H9 (cell line): ENCODE measurements around the gene DBN1. TPM values are rescaled to one million over a fixed set of nuclear protein-coding genes. Genes with fewer than 3 reads are reported as not detected.

Experiments
- DNase-seq: peaks from one replicate; pipeline ENCODE4 v3.0.0-alpha.2; 2017
- H2AFZ ChIP-seq: one replicate; pipeline ENCODE4 v1.6.1; 2013; ENCODE audit warnings: mild to moderate bottlenecking, low read length, control low read depth, moderate library complexity
- H2AK5ac ChIP-seq: 2 replicates; pipeline ENCODE4 v1.6.1; 2013; ENCODE audit warnings: low read length, control low read depth, mixed read lengths; ENCODE audit not compliant: insufficient read length
- H2BK120ac ChIP-seq: one replicate; pipeline ENCODE4 v1.6.1; 2013; ENCODE audit warnings: low read depth, mild to moderate bottlenecking, low read length, control low read depth, inconsistent platforms; ENCODE audit not compliant: poor library complexity, severe bottlenecking
- H2BK12ac ChIP-seq: 2 replicates; pipeline ENCODE4 v1.6.1; 2013; ENCODE audit warnings: low read length, control low read depth, mixed read lengths, low read depth; ENCODE audit not compliant: insufficient read length
- H2BK15ac ChIP-seq: 2 replicates; pipeline ENCODE4 v1.6.1; 2013; ENCODE audit warnings: low read depth, low read length, control low read depth
- H2BK20ac ChIP-seq: one replicate; pipeline ENCODE4 v1.6.1; 2013; ENCODE audit warnings: low read depth, mild to moderate bottlenecking, low read length, control low read depth, inconsistent platforms; ENCODE audit not compliant: poor library complexity, severe bottlenecking
- H2BK5ac ChIP-seq: 2 replicates; pipeline ENCODE4 v1.6.1; 2013; ENCODE audit warnings: low read length, control low read depth, mixed read lengths; ENCODE audit not compliant: insufficient read length
- H3K14ac ChIP-seq: 2 replicates; pipeline ENCODE4 v1.6.1; 2013; ENCODE audit warnings: low read length, control low read depth; ENCODE audit not compliant: insufficient read depth
- H3K18ac ChIP-seq: 2 replicates; pipeline ENCODE4 v1.6.1; 2013; ENCODE audit warnings: low read depth, mild to moderate bottlenecking, mixed read lengths, low read length, control low read depth; ENCODE audit not compliant: insufficient read length
- H3K23ac ChIP-seq: 2 replicates; pipeline ENCODE4 v1.6.1; 2013; ENCODE audit warnings: low read length, control low read depth, mixed read lengths, low read depth; ENCODE audit not compliant: insufficient read length
- H3K23me2 ChIP-seq: 2 replicates; pipeline ENCODE4 v1.6.1; 2013; ENCODE audit warnings: low read depth, mild to moderate bottlenecking, mixed read lengths, low read length, control low read depth; ENCODE audit not compliant: insufficient read length, poor library complexity, severe bottlenecking
- H3K27ac ChIP-seq: 2 replicates; pipeline ENCODE4 v1.5.1; 2013; ENCODE audit warnings: low read length, control low read depth, mixed read lengths, low read depth; ENCODE audit not compliant: insufficient read length
- H3K27me3 ChIP-seq: 2 replicates; pipeline ENCODE4 v1.6.1; 2013; ENCODE audit warnings: low read length, control low read depth, inconsistent platforms; ENCODE audit not compliant: insufficient read depth
- H3K4ac ChIP-seq: 2 replicates; pipeline ENCODE4 v1.6.1; 2013; ENCODE audit warnings: low read depth, mild to moderate bottlenecking, control low read depth, inconsistent platforms, low read length, moderate library complexity
- H3K4me1 ChIP-seq: 2 replicates; pipeline ENCODE4 v1.6.1; 2013; ENCODE audit warnings: low read length, control low read depth, inconsistent platforms; ENCODE audit not compliant: insufficient read depth
- H3K4me2 ChIP-seq: 2 replicates; pipeline ENCODE4 v1.6.1; 2013; ENCODE audit warnings: low read length, control low read depth, mixed read lengths; ENCODE audit not compliant: insufficient read length, insufficient read depth
- H3K56ac ChIP-seq: 2 replicates; pipeline ENCODE4 v1.6.1; 2013; ENCODE audit warnings: low read depth, mild to moderate bottlenecking, mixed read lengths, low read length, control low read depth; ENCODE audit not compliant: insufficient read length
- H3K79me1 ChIP-seq: 2 replicates; pipeline ENCODE4 v1.6.1; 2013; ENCODE audit warnings: low read depth, mild to moderate bottlenecking, moderate library complexity, low read length, control low read depth, inconsistent platforms; ENCODE audit not compliant: insufficient read depth, poor library complexity, severe bottlenecking
- H3K79me2 ChIP-seq: 2 replicates; pipeline ENCODE4 v1.6.1; 2013; ENCODE audit warnings: low read length, control low read depth, inconsistent platforms; ENCODE audit not compliant: insufficient read depth
- H3K9ac ChIP-seq: 2 replicates; pipeline ENCODE4 v1.6.1; 2013; ENCODE audit warnings: low read length, control low read depth, mixed read lengths; ENCODE audit not compliant: insufficient read length; ENCODE audit errors: extremely low read depth
- H3K9me3 ChIP-seq: one replicate; pipeline ENCODE4 v1.6.1; 2013; ENCODE audit warnings: low read depth, low read length, inconsistent platforms; ENCODE audit not compliant: control insufficient read depth
- H3T11ph ChIP-seq: one replicate; pipeline ENCODE4 v1.6.1; 2013; ENCODE audit warnings: mild to moderate bottlenecking, low read length, control low read depth, inconsistent platforms
- H4K20me1 ChIP-seq: one replicate; pipeline ENCODE4 v1.6.1; 2013; ENCODE audit not compliant: control insufficient read depth, insufficient read length, insufficient read depth
- H4K5ac ChIP-seq: 2 replicates; pipeline ENCODE4 v1.6.1; 2013; ENCODE audit warnings: low read depth, mild to moderate bottlenecking, mixed read lengths, low read length, control low read depth; ENCODE audit not compliant: insufficient read length
- H4K8ac ChIP-seq: replicated peaks from 2 replicates; pipeline ENCODE4 v1.6.1; 2013; ENCODE audit warnings: low read length, control low read depth, mixed read lengths, low read depth; ENCODE audit not compliant: insufficient read length
- H4K91ac ChIP-seq: 2 replicates; pipeline ENCODE4 v1.6.1; 2013; ENCODE audit warnings: low read depth, mild to moderate bottlenecking, moderate library complexity, mixed read lengths, low read length, control low read depth; ENCODE audit not compliant: insufficient read length
- H3K27ac Mint-ChIP-seq, 3 experiments: 2 replicates in 2 of 3; 3 replicates in 1 of 3; pipeline ENCODE4 v1.8.0; 2020 to 2021; ENCODE audit warnings: mixed read lengths in 3 of 3, mild to moderate bottlenecking in 1 of 3, moderate library complexity in 1 of 3
- H3K27me3 Mint-ChIP-seq: 2 replicates; pipeline ENCODE4 v1.8.0; 2021; ENCODE audit warnings: low read depth, mild to moderate bottlenecking, moderate library complexity, mixed read lengths
- H3K36me3 Mint-ChIP-seq, 3 experiments: 2 replicates in 2 of 3; 3 replicates in 1 of 3; pipeline ENCODE4 v1.8.0; 2020 to 2021; ENCODE audit warnings: low read depth in 3 of 3, mixed read lengths in 3 of 3; ENCODE audit not compliant: insufficient read depth in 1 of 3
- H3K4me1 Mint-ChIP-seq, 2 experiments: 2 replicates each; pipeline ENCODE4 v1.8.0; 2020; ENCODE audit warnings: mixed read lengths in 2 of 2
- H3K4me3 Mint-ChIP-seq, 2 experiments: 2 replicates in 1 of 2; 3 replicates in 1 of 2; pipeline ENCODE4 v1.8.0; 2020 to 2021; ENCODE audit warnings: mild to moderate bottlenecking in 2 of 2, mixed read lengths in 2 of 2, moderate library complexity in 1 of 2
- H3K9me3 Mint-ChIP-seq, 2 experiments: 2 replicates in 1 of 2; 3 replicates in 1 of 2; pipeline ENCODE4 v1.8.0; 2020; ENCODE audit warnings: mild to moderate bottlenecking in 2 of 2, mixed read lengths in 2 of 2, moderate library complexity in 1 of 2
- WGBS: extraction: QIAGEN DNeasy Blood & Tissue Kit; methylation state at CpG from one replicate; pipeline ENCODE4 v1.1.7; 2013; ENCODE audit warnings: missing lambda C conversion rate, low lambda C conversion rate, mixed read lengths; ENCODE audit not compliant: insufficient read length; ENCODE audit errors: extremely low coverage; 5-methylcytosine and 5-hydroxymethylcytosine counted together
- total RNA-seq: library from RNA; stranded (reverse); gene quantifications from 2 replicates; pipeline ENCODE4 v1.2.1, GENCODE V29; 2021
- TF ChIP-seq, protein P1 (sequence below): fragments of 200-600 bp; sonication (generic); conservative IDR thresholded peaks from 3 replicates; pipeline ENCODE4 v1.8.0; 2021; ENCODE audit warnings: antibody characterized with exemption, mild to moderate bottlenecking

DBN1 gene
- total RNA-seq, 1 experiment from 2014 or later, result 340 TPM

DNA sequence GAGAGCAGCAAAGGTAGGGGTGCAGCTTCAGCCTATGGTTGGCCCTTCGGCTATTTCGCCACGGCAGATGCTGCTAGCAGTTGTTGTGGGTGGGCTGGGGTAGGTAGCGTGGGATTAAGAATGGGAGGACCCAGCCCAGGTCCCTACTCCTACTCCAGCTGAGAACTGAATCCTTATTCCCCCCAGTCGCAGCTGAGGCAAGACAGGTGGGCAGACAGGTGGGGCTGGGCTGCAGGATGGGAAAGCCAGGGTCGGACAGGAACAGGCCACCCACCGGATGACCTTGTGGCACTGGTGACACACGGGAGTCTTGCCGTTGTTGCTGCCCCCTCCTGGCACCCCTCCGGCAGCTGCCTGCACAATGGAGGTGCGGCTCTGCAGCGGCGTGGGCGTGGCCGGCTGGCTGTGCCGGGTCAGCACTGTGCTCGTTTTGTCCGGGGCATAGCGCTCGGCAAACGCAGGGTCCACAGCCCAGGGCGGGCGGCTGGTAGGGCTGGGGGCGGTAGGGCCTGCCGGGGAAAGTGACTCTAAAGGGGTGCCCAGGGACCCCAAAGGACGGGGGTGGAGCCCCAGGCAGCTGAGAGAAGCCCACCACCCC lies 15.8 kb upstream of the DBN1 start:
- Histone ChIP-seq H3K79me1 (no peaks in the 10 kb centered on the region), H2AFZ (no peak overlapping the region), H4K20me1 (no peaks in the 10 kb centered on the region), H3K14ac (no peak overlapping the region), H2BK120ac (no peak overlapping the region), H4K91ac (no peak overlapping the region), H3K4ac (no peak overlapping the region), H3K27me3 (no peaks in the 10 kb centered on the region), H3T11ph (no peak overlapping the region), H2BK12ac (no peak overlapping the region), H2BK20ac (no peak overlapping the region), H2BK15ac (no peak overlapping the region), H2AK5ac (no peak overlapping the region), H3K27ac (no peak overlapping the region), H4K8ac (no peak overlapping the region), H2BK5ac (no peak overlapping the region), H4K5ac (no peak overlapping the region), H3K18ac (no peak overlapping the region), H3K4me1 (no peaks in the 10 kb centered on the region; the same call in 1 of the 2 replicates), H3K4me2 (no peak overlapping the region), H3K9ac (no peak overlapping the region), H3K79me2 (no peaks in the 10 kb centered on the region), H3K56ac (no peak overlapping the region), H3K9me3 (no peaks in the 10 kb centered on the region), H3K23ac (no peak overlapping the region), H3K23me2 (no peaks in the 10 kb centered on the region)
- H3K4me1 Mint-ChIP-seq, result peaks cover 8 to 25% of the 10 kb centered on the region in 2 experiments
- peaks cover 49 to 87% (median 80%) of the 10 kb centered on the region in 3 experiments for H3K36me3 Mint-ChIP-seq
- no peaks in the 10 kb centered on the region; the same call in none of the 2 replicates for H3K27me3 Mint-ChIP-seq
- H3K9me3 Mint-ChIP-seq, result no peaks in the 10 kb centered on the region; a peak in 1 of 5 replicates
- no CpG with 5 or more reads among the region's 26 CpGs for WGBS
- H3K27ac Mint-ChIP-seq, result 0 out of 7 replicates have a peak overlapping the region, but pooled peaks of 1 of the 3 experiments have one; percentile 28
- DNase-seq, result peak; percentile 69
- H3K4me3 Mint-ChIP-seq, result no peak overlapping the region
- TF ChIP-seq, protein P1, sequence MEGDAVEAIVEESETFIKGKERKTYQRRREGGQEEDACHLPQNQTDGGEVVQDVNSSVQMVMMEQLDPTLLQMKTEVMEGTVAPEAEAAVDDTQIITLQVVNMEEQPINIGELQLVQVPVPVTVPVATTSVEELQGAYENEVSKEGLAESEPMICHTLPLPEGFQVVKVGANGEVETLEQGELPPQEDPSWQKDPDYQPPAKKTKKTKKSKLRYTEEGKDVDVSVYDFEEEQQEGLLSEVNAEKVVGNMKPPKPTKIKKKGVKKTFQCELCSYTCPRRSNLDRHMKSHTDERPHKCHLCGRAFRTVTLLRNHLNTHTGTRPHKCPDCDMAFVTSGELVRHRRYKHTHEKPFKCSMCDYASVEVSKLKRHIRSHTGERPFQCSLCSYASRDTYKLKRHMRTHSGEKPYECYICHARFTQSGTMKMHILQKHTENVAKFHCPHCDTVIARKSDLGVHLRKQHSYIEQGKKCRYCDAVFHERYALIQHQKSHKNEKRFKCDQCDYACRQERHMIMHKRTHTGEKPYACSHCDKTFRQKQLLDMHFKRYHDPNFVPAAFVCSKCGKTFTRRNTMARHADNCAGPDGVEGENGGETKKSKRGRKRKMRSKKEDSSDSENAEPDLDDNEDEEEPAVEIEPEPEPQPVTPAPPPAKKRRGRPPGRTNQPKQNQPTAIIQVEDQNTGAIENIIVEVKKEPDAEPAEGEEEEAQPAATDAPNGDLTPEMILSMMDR, result peak; percentile 30; the same call in 2 of the 3 replicates
